Activated CD4-positive, alpha-beta T cell treated with anti-CD3 and anti-CD28 coated beads, Interleukin-2, amount 50 U/mL, for 4 hours (primary cell): ENCODE results near the gene FERMT2.
A peak's percentile ranks its signal among the peaks of the same experiment; 100 is the strongest.

ENCODE experiments used
- DNase-seq, 2 experiments: peaks; one replicate each; pipeline ENCODE4 v3.0.0-alpha.2; 2020

Gene FERMT2

DNA sequence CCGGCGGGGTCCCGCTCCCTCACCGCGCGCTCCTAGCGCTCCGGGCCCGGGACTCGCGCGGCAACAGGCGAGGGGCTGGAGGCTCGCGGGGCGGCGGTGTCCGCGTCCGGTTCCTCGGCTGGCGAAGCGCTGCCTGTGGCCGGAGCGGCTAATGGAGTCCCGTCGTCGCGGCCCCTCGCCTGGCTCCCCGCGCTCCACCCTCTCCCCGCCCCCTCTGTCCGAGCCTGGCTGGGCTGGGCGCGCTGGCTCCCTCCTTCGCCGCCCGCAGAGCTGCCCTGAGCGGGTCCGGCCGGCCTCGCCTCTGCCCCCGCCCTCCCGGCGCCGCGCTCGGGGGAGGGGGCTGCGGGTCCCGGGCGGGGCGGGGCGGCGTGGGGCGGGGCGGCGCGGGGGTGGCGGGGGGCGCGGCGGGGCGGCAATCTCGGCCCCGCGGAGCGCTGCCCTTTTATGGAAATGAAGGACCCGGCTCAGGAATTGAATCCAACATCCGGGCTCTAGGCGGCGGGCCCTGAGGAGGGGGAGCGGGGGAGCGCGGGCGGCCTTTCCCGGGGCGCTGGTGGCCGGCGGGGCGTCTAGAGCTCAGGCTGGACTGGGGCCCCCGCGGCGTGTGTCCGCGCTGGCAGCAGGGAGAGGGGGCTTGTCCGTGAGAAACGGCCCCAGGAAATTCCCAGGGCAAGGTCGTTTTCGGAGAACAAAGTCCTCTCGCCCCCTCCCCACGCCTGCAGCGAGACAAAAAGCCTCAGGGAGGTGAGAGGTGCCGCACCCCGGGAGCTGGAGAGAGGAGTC, at the start of gene FERMT2:
TSS of gene FERMT2 (minus strand) at position 153 of the 783 bp plus-strand sequence. CDS start 482 bp downstream, outside the sequence.
- DNase-seq: no peak

DNA sequence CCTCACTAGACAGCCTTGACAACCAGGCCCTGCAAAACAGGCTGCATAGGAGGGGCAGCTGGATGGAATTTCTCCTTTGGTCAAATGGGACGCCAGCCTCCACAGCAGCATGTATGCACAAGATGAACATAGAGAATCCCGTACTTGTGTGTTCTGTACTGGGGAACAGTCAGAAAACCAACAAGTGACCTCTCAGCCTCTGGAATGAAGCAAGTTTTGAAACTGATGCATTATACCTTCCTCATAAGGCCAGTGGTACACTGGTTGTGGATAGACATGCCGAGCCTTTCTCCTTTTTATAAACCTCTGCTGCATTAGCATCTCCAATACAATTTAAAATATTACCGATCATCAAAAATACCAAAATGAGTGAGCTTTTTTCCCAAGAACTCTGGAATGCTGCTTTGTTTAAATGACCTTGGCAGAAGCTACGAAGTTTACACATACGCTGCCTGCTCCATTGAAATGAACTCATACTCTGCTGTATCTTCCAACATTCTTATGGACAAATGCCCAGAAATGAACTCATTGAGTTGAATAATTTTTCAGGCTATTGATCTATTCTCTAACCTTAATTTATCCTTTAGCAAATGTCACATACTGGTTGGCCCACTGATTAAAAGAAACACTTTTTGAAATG, 47.6 kb upstream of the FERMT2 start:
- DNase-seq: no peak

DNA sequence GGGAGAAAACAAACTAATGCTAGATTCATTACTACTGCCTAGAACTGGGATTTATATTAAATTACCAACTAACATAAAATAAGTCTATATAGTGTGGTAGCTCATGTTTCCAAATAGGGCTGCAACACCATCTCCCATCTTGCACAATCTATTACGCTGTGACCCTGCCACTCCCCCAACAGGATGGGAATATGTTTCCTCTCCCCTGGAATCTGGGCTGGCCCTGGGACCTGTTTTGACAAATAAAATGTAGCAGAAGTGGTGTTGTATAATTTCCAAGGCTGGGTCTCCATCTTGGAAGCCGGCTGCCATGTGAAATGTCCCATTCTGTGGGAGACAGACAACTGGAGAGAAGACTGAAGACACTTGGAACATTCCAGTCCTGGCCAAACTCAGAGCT, 45.6 kb upstream of the FERMT2 start:
- DNase-seq: no peak

DNA sequence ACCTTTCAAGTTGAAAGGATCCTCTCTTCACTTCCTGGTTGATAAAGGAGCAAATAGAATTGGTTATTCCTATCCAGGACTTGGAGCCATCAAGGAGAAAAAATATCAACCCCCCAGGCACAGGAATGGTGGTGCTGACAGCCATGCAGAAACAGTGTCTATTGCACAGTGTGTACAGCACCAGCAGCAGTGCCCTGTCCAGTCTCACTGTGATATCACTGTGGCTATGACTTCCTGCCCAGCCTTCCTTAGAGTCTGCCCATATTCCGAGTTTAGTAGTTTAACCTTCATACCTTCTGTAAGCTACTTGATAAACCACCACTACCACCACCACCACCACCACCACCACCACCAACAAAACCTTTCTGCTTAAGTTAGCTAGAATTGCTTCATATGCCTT, 45.1 kb upstream of the FERMT2 start:
- no peak for DNase-seq

DNA sequence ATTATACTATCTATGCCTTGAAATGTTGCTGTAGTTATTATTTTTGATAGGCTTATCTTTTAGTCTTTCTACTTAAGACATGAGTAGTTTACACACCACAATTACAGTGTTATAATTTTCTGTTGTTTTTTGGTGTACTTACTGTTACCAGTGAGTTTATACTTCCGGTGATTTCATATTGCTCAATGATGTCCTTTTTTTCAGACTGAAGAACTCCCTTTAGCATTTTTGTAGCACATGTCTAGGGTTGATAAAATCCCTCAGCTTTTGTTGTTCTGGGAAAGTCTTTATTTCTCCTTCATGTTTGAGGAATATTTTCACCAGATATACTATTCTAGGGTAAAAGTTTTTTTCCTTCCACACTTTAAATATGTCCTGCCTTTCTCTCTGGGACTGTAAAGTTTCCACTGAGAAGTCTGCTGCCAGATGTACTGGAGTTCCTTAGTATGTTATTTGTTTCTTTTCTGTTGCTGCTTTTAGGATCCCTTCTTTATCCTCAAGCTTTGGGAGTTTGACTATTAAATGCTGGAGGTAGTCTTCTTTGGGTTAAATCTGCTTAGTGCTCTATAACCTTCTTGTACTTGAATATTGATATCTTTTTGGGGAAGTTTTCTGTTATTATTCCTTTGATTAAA, 41.5 kb upstream of the FERMT2 start:
- no peak for DNase-seq

- DNase-seq: no peak
Observed at GRCh38 chr14:52988139-52988538, 37.3 kb upstream of the FERMT2 start.

DNA sequence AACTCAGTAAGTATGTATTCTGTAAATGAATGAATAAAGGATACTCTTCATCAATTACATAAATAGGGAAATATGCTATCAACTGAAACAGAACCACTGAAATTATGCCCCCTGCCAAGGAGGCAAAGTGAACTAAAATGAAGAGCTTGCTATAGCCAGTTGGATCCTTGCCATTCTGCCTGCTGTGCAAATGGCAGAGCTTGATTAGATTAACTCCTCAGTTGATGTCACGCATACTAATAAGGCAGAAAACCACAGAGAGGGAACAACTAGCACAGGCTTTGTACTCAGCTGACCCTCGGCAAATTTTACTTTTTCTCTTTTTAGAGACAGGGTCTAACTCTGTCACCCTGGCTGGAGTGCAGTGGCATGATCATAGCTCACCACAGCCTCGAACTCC, 36.7 kb upstream of the FERMT2 start:
- no peak for DNase-seq

DNA sequence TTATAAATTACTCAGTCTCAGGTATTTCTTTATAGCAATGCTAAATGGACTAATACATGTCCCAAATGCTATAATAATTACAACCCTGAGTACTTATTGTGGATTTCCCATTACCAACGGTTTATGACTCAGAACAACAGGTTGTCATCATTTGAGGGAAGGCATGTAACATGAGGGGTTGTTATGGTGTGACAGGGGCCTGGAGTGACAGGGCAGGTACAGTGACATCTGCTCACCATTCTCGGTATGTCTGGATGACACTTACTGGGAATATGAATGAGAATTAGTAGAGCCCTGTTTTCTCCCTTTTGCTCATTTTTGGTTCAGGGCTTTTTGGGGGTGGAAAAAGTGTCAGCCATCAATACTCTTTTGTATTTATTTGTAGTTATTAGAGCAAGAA, 36.2 kb upstream of the FERMT2 start:
- DNase-seq: no peak

DNA sequence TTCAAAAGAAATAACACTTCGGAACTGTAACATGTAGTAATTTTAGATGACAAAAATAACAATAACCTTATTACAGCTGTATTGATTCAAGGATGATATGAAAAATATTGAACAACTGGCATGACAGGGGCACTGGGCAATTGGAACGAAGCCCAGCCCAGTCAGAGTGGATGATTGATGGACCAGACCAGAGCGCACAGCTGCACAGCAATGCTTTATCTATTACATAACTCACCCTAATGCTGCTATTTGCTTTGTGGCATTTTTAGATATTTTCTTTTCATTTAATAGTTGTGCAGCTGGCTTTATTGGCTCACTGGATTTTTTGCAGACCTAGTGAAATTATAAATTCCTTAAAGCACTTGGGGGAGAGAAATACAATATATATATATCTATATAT, 26.9 kb upstream of the FERMT2 start:
- DNase-seq: no peak

GRCh38 chr14:52974406-52974805, 23.6 kb upstream of the FERMT2 start:
- DNase-seq: no peak

DNA sequence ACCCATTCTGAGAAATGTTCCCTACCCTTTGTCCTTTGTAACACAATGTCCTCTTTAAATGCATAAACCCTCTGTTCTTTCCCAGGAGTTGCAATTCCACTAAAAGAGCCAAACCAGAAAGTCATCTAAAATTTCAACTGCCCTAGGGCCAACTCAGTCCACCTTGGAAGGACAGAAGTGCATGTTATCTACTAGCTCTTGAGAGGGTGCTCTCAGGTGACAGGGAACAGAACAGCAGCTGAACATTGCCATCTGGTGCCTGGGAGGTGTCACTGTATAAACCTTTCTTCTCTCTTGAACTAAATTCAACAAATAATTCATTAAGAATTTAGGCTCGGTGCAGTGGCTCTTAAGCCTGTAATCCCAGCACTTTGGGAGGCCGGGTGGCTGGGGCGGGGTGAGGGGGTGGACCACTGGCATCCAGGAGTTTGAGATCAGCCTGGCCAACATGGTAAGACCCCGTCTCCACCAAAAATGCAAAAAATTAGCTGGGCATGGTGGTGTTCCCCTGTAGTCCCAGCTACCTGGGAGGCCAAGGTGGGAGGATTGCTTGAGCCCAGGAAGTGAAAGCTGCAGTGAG, 10.3 kb upstream of the FERMT2 start:
- peak; percentile 44 to 45 for DNase-seq

DNA sequence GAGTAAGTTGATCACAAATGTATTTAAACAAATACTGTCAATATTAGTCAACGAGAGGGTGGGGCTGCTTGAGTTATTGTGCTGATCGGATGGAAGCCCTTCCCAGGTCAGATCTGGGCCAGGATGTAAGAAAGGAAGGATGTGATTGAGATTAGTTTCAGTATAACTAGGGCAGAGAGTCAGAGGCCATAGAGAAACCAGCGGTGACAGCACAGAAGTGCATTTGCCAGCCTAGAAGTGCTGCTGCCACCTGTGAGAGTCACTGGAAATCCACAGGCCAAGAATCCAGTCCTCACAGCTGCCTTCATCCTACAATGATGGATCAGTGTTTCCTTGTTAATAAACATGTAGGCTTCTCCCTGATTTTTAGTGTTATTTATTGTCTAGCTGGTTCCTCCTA, 9.8 kb upstream of the FERMT2 start:
- no peak for DNase-seq

- DNase-seq: no peak
Observed at GRCh38 chr14:52954346-52955214, 3.7 kb upstream of the FERMT2 start.

GRCh38 chr14:52951681-52952554, 1.1 kb upstream of the FERMT2 start:
- DNase-seq: peak in 1 of 2 experiments; percentile 2

GRCh38 chr14:52950410-52950897, 396 bp downstream of the FERMT2 start:
- DNase-seq: no peak

DNA sequence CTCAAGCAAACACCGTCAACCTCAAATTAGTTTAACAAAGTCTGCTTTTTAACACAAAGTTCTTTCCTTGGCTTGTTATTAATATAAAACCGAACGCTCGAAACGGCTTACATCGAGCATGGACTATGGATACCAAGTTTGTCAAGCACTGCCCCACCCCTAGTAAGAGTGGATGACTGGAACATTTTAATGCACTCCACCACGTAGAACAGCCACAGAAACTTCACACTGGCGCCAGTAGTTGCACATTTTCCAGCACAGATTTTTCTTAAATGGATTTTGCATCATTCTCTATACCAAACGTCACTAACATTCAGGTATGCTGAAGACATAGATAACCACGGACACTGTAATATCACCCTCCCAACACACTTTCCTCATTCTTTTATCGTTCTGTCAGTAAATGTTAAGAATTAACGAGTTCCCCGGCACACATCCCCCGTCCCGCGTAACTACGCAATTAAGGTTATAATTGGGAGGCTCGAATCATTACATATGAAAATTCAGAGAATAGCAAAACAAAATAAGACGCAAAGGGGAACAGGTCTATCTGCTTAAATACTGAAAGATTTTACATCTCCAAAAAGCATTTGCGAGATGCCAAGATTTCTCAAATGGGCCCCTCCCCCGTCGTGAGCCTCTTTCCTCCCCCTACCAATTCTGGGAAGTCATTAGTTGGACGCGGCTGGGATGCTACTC, 990 bp downstream of the FERMT2 start:
- DNase-seq: no peak

DNA sequence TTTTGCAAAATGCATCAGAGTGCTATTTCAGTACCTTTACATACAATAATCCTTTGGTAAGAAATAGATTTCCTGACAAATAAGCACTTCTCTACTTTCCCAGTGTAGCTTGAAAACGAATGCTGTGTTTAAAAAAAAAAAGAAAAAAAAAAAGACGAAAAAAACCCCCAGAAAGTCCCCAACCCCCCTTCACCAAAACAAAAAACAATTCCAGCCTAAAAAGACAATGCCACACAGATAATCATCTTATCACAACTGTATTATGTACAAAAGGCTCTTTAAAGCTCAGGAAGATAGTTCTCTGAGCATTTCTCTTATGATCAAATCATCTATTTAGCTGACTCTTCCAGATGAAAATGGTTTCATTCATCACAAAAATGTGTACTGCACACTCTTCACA, 1.6 kb downstream of the FERMT2 start:
- DNase-seq: no peak

DNA sequence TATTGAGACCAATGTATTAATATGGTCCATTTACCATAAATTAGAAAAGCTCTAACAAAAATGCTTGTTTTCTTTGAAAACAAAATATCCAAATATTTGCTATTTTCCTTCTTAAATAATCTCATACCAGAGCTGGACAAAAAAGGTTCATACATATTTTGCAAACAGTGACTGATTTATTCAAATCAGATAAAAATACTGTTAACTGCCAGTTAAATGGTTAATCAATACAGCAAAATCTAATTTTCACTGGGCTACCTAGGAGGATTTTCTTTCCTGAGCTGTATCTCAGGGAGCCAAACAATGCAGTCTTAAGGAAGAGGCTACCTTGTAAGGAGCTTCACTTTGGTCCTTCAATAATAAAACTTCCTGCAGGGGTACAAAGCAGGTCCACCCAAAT, 2.0 kb downstream of the FERMT2 start:
- no peak for DNase-seq

GRCh38 chr14:52948039-52948438, 2.8 kb downstream of the FERMT2 start:
- no peak for DNase-seq

GRCh38 chr14:52944254-52944653, 6.6 kb downstream of the FERMT2 start:
- no peak for DNase-seq

- no peak for DNase-seq
Observed at GRCh38 chr14:52939427-52939826, 11.4 kb downstream of the FERMT2 start.
